SK-N-SH treated with all-trans-retinoic acid at 6 μM for 48 hours (cell line): Measurements from ENCODE around the gene CISTR.

Experiments
- ATAC-seq: fragments of 200-7000 bp; cut with Tn5 transposase; 3 replicates; pipeline ENCODE4 v1.9.1; 2020; ENCODE audit warnings: mild to moderate bottlenecking, moderate library complexity
- ARNTL ChIP-seq: fragments of 450-650 bp; formaldehyde crosslinking; IDR thresholded peaks from 2 replicates; pipeline ENCODE4 v1.5.0; 2020; ENCODE audit warnings: low read depth, mild to moderate bottlenecking, moderate library complexity, borderline replicate concordance
- BACH2 ChIP-seq: fragments of 250-450 bp; sonication (Bioruptor Pico); IDR thresholded peaks from 2 replicates; pipeline ENCODE4 v1.9.0; 2021; ENCODE audit warnings: mild to moderate bottlenecking, borderline replicate concordance
- CREB5 ChIP-seq: fragments of 250-450 bp; sonication (Bioruptor Pico); IDR thresholded peaks from 2 replicates; pipeline ENCODE4 v1.5.1; 2020; ENCODE audit warnings: low read depth, mild to moderate bottlenecking, moderate library complexity
- CSDC2 ChIP-seq: fragments of 250-450 bp; sonication (Bioruptor Pico); IDR thresholded peaks from 2 replicates; pipeline ENCODE4 v1.5.0; 2020; ENCODE audit warnings: mild to moderate bottlenecking, moderate library complexity
- ESRRG ChIP-seq: fragments of 250-450 bp; sonication (Bioruptor Pico); IDR thresholded peaks from 2 replicates; pipeline ENCODE4 v1.6.1; 2021; ENCODE audit warnings: mild to moderate bottlenecking
- GLIS3 ChIP-seq: fragments of 250-450 bp; sonication (Bioruptor Pico); IDR thresholded peaks from 2 replicates; pipeline ENCODE4 v1.5.0; 2020; ENCODE audit warnings: mild to moderate bottlenecking, moderate library complexity
- ISL1 ChIP-seq: fragments of 250-450 bp; sonication (Bioruptor Pico); IDR thresholded peaks from 2 replicates; pipeline ENCODE4 v2.1.2; 2022; ENCODE audit warnings: mild to moderate bottlenecking, moderate library complexity
- OSR1 ChIP-seq: fragments of 250-450 bp; sonication (Bioruptor Pico); IDR thresholded peaks from 2 replicates; pipeline ENCODE4 v1.8.0; 2022; ENCODE audit warnings: moderate library complexity, mild to moderate bottlenecking, inconsistent platforms
- PATZ1 ChIP-seq: fragments of 250-450 bp; sonication (Bioruptor Pico); IDR thresholded peaks from 2 replicates; pipeline ENCODE4 v1.8.0; 2020; ENCODE audit warnings: mild to moderate bottlenecking, moderate library complexity, borderline replicate concordance
- POU6F1 ChIP-seq: fragments of 250-450 bp; sonication (Bioruptor Pico); IDR thresholded peaks from 2 replicates; pipeline ENCODE4 v1.8.0; 2021; ENCODE audit warnings: low read depth, mild to moderate bottlenecking, moderate library complexity, borderline replicate concordance
- PPARA ChIP-seq: fragments of 250-450 bp; sonication (Bioruptor Pico); IDR thresholded peaks from 2 replicates; pipeline ENCODE4 v1.5.0; 2020; ENCODE audit warnings: mild to moderate bottlenecking, borderline replicate concordance
- RARB ChIP-seq: fragments of 250-450 bp; sonication (Bioruptor Pico); IDR thresholded peaks from 2 replicates; pipeline ENCODE4 v1.8.0; 2021; ENCODE audit warnings: mild to moderate bottlenecking, moderate library complexity
- TCF4 ChIP-seq: fragments of 250-450 bp; sonication (Bioruptor Pico); IDR thresholded peaks from 2 replicates; pipeline ENCODE4 v1.8.0; 2021; ENCODE audit warnings: mild to moderate bottlenecking, moderate library complexity, borderline replicate concordance
- TOX ChIP-seq: fragments of 250-450 bp; sonication (Bioruptor Pico); IDR thresholded peaks from 2 replicates; pipeline ENCODE4 v1.8.0; 2021; ENCODE audit warnings: mild to moderate bottlenecking, moderate library complexity, borderline replicate concordance
- ZC3H10 ChIP-seq: fragments of 250-450 bp; sonication (Bioruptor Pico); IDR thresholded peaks from 2 replicates; pipeline ENCODE4 v1.5.1; 2021; ENCODE audit warnings: mild to moderate bottlenecking, moderate library complexity
- ZFP3 ChIP-seq: fragments of 250-450 bp; sonication (Bioruptor Pico); IDR thresholded peaks from 2 replicates; pipeline ENCODE4 v1.5.0; 2020; ENCODE audit warnings: mild to moderate bottlenecking, moderate library complexity
- ZFP30 ChIP-seq: fragments of 450-650 bp; formaldehyde crosslinking; IDR thresholded peaks from 2 replicates; pipeline ENCODE4 v1.5.0; 2022; ENCODE audit warnings: mild to moderate bottlenecking, moderate library complexity
- ZNF70 ChIP-seq: fragments of 450-650 bp; formaldehyde crosslinking; IDR thresholded peaks from 2 replicates; pipeline ENCODE4 v1.5.0; 2020; ENCODE audit warnings: mild to moderate bottlenecking, moderate library complexity
- ZNF8 ChIP-seq: fragments of 450-650 bp; formaldehyde crosslinking; IDR thresholded peaks from 2 replicates; pipeline ENCODE4 v1.5.0; 2020; ENCODE audit warnings: mild to moderate bottlenecking, moderate library complexity
- TF ChIP-seq, protein P1 (sequence below): fragments of 250-450 bp; sonication (Bioruptor Pico); IDR thresholded peaks from 2 replicates; pipeline ENCODE4 v1.5.0; 2020; ENCODE audit warnings: mild to moderate bottlenecking, moderate library complexity

Gene CISTR

GRCh38 chr12:53754188-53754585 is 2.4 kb upstream of the CISTR start:
- no peak for ATAC-seq
- TF ChIP-seq BACH2 (CRISPR knock-in tag): no peak
- TF ChIP-seq ESRRG (CRISPR knock-in tag): no peak
- TF ChIP-seq ZFP30 (CRISPR knock-in tag): no peak
- TF ChIP-seq CSDC2: no peak
- no peak for TF ChIP-seq ZNF8 (CRISPR knock-in tag)

GRCh38 chr12:53752621-53753020 is 842 bp upstream of the CISTR start:
- TF ChIP-seq ZNF70 (CRISPR knock-in tag) (no peak), RARB (no peak), ZNF8 (CRISPR knock-in tag) (no peak), TCF4 (CRISPR knock-in tag) (no peak), TOX (CRISPR knock-in tag) (no peak), ZFP30 (CRISPR knock-in tag) (no peak), GLIS3 (CRISPR knock-in tag) (no peak), CREB5 (CRISPR knock-in tag) (no peak), PATZ1 (no peak), POU6F1 (CRISPR knock-in tag) (no peak), ZC3H10 (CRISPR knock-in tag) (no peak), BACH2 (CRISPR knock-in tag) (no peak), CSDC2 (no peak), ESRRG (CRISPR knock-in tag) (no peak), ZFP3 (CRISPR knock-in tag) (no peak), OSR1 (CRISPR knock-in tag) (no peak)
- TF ChIP-seq, protein P1, sequence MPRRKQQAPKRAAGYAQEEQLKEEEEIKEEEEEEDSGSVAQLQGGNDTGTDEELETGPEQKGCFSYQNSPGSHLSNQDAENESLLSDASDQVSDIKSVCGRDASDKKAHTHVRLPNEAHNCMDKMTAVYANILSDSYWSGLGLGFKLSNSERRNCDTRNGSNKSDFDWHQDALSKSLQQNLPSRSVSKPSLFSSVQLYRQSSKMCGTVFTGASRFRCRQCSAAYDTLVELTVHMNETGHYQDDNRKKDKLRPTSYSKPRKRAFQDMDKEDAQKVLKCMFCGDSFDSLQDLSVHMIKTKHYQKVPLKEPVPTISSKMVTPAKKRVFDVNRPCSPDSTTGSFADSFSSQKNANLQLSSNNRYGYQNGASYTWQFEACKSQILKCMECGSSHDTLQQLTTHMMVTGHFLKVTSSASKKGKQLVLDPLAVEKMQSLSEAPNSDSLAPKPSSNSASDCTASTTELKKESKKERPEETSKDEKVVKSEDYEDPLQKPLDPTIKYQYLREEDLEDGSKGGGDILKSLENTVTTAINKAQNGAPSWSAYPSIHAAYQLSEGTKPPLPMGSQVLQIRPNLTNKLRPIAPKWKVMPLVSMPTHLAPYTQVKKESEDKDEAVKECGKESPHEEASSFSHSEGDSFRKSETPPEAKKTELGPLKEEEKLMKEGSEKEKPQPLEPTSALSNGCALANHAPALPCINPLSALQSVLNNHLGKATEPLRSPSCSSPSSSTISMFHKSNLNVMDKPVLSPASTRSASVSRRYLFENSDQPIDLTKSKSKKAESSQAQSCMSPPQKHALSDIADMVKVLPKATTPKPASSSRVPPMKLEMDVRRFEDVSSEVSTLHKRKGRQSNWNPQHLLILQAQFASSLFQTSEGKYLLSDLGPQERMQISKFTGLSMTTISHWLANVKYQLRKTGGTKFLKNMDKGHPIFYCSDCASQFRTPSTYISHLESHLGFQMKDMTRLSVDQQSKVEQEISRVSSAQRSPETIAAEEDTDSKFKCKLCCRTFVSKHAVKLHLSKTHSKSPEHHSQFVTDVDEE (CRISPR knock-in tag): no peak
- ATAC-seq: no peak

DNA sequence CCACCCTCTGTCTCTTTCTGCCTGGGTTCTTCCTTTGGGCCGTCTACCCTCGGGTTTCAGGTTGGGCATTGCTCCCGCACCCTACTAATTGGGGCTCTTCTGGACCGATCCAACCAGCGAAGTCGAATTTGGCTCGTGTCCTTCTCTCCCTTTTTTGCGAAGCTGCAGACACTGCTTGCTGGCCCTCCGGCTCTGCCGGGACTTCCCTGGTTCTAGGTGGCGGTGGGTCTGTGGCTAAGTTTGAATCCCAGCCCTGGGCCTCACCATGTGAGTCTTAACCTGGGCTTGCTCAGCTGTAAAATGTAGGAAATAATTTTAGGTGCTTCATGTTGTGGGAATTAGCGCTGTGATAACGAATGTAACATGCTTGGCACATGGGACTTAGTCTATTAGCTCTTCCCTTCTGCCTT is 418 bp upstream of the CISTR start:
- TF ChIP-seq ISL1 (CRISPR knock-in tag) (no peak), CREB5 (CRISPR knock-in tag) (no peak), ZNF70 (CRISPR knock-in tag) (no peak), ARNTL (CRISPR knock-in tag) (no peak), ESRRG (CRISPR knock-in tag) (no peak), ZC3H10 (CRISPR knock-in tag) (no peak), POU6F1 (CRISPR knock-in tag) (no peak), ZNF8 (CRISPR knock-in tag) (no peak), PPARA (no peak)
- no peak for ATAC-seq
